HL-60 (cell line): ENCODE measurements around the gene SLC25A11.

Experiments used
- CTCF ChIP-seq: IDR thresholded peaks from one replicate; pipeline ENCODE4 v1.5.1; 2011; ENCODE audit warnings: low read length, control low read depth, inconsistent platforms; ENCODE audit not compliant: insufficient read depth
- GABPA ChIP-seq: IDR thresholded peaks from 2 replicates; pipeline ENCODE4 v1.6.1; 2012; ENCODE audit warnings: low read depth
- POLR2AphosphoS5 ChIP-seq: IDR thresholded peaks from 2 replicates; pipeline ENCODE4 v1.6.1; 2012; ENCODE audit warnings: low read depth
- SPI1 ChIP-seq: IDR thresholded peaks from 2 replicates; pipeline ENCODE4 v1.6.1; 2012; ENCODE audit warnings: low read depth, mild to moderate bottlenecking, borderline replicate concordance

GRCh38 chr17:4891411-4892410, 48.1 kb downstream of the SLC25A11 start:
- TF ChIP-seq CTCF, result no peak
- no peak for TF ChIP-seq GABPA
- no peak for TF ChIP-seq SPI1
- TF ChIP-seq POLR2AphosphoS5, result no peak
